Loucy (cell line): ENCODE data around the gene CRAMP1.

Source experiments
- CTCF ChIP-seq: fragments of 200-600 bp; sonication (generic); conservative IDR thresholded peaks from 2 replicates; pipeline ENCODE4 v1.5.1; 2014; ENCODE audit warnings: mild to moderate bottlenecking, antibody characterized with exemption, low read length
- EZH2phosphoT487 ChIP-seq: fragments of 200-600 bp; IDR thresholded peaks from 2 replicates; pipeline ENCODE4 v1.6.1; 2018; ENCODE audit warnings: antibody characterized with exemption, mild to moderate bottlenecking, moderate library complexity, borderline replicate concordance

- TF ChIP-seq EZH2phosphoT487: no peak
- TF ChIP-seq CTCF: no peak
These were observed 44.0 kb downstream of the CRAMP1 start for GRCh38 chr16:1655909-1656807.
